Mesodermal cell (in vitro differentiated cells): ENCODE measurements around the gene OR1L8.
"Not testable (repeated sequence)": the region's sequence is repeated elsewhere in the genome, so short reads cannot be mapped to it uniquely, and the experiment has no call there.

ENCODE experiments used
- H3K27ac ChIP-seq: 2 replicates; pipeline ENCODE4 v1.7.0; 2013; ENCODE audit warnings: mild to moderate bottlenecking, low read depth, low read length, moderate library complexity; ENCODE audit not compliant: severe bottlenecking
- H3K36me3 ChIP-seq: 2 replicates; pipeline ENCODE4 v1.7.1; 2013; ENCODE audit warnings: mild to moderate bottlenecking, low read length, moderate library complexity; ENCODE audit not compliant: control insufficient read depth, insufficient read depth
- H3K4me1 ChIP-seq: one replicate; pipeline ENCODE4 v1.7.1; 2013; ENCODE audit warnings: mild to moderate bottlenecking, low read length; ENCODE audit not compliant: insufficient read depth, control insufficient read depth, poor library complexity, severe bottlenecking
- H3K4me3 ChIP-seq: 2 replicates; pipeline ENCODE4 v1.7.0; 2013; ENCODE audit warnings: low read length, control low read depth, mild to moderate bottlenecking; ENCODE audit not compliant: insufficient read depth, poor library complexity, severe bottlenecking; ENCODE audit errors: extremely low read depth
- H3K9me3 ChIP-seq: 2 replicates; pipeline ENCODE4 v1.7.1; 2013; ENCODE audit warnings: mild to moderate bottlenecking, low read length, moderate library complexity; ENCODE audit not compliant: control insufficient read depth
- WGBS, 2 experiments: methylation state at CpG; one replicate each; pipeline ENCODE4 v1.1.5; 2013; ENCODE audit warnings: missing lambda C conversion rate in 2 of 2; ENCODE audit not compliant: insufficient coverage in 2 of 2; 5-methylcytosine and 5-hydroxymethylcytosine counted together

Gene OR1L8

GRCh38 chr9:122561446-122561845, 21.7 kb downstream of the OR1L8 start:
- Histone ChIP-seq H3K27ac (no peak overlapping the region), H3K4me3 (no peak overlapping the region), H3K4me1 (no peaks in the 10 kb centered on the region), H3K9me3 (peaks cover 5% of the 10 kb centered on the region), H3K36me3 (no peaks in the 10 kb centered on the region)
- 93 to 100% methylated on average over 2 to 3 of the region's 4 CpGs for WGBS, 2 experiments

DNA sequence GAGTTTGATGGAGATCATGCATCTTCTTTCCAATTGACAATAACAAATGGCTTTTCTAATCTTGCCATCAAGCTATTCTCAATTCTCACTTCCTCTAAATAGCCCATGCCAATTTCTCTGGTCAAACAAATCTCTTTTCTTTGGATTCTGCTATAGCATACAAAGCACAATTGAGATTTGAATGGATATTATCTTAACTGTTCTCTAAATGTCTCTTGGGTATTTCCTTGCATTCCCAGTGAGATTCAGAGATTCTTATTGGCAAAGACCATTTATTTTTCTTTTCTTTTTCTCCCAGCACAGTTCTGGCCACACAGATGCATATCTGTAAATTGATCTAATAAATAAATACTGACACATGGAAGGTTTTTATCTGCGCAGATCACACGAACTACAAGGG, 30.4 kb downstream of the OR1L8 start, which contains the start of gene OR1N2:
Gene OR1N2 (plus strand): TSS at position 301 of the 400 bp plus-strand sequence. CDS start 100 bp downstream, outside the sequence.
- H3K4me3 ChIP-seq: no peak within 1 kb of the TSS
- H3K27ac ChIP-seq: no peak within 1 kb of the TSS
- 94% methylated on average over 2 of the region's 2 CpGs; no CpG with 5 or more reads in 1 of the 2 experiments for WGBS, 2 experiments
- no peaks in the 10 kb centered on the region for H3K4me1 ChIP-seq
- H3K9me3 ChIP-seq: peaks cover 8% of the 10 kb centered on the region
- H3K36me3 ChIP-seq: no peaks in the 10 kb centered on the region

DNA sequence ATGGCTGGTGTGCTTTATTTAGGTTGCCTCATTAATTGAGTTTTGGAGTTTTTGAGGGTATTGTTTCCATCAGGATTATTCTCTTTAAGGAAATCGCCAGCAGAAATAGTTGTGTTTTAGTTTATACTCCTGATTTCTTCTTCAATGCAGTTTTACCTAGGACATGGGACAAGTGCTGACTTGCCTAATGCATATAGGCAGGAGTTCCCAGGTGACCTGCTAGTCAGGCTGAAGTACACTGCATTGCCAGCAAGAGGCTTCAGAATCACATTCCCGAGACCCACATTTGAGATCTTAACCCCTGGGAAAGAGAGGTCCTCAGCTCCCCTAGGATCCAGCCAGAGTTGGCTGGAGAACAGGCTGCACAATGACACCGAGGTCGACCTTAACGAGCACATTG, 31.8 kb downstream of the OR1L8 start:
- Histone ChIP-seq H3K36me3 (no peaks in the 10 kb centered on the region), H3K9me3 (peaks cover 8% of the 10 kb centered on the region), H3K27ac (no peak overlapping the region), H3K4me3 (no peak overlapping the region), H3K4me1 (no peaks in the 10 kb centered on the region)
- 49 to 73% methylated on average over 2 to 3 of the region's 5 CpGs for WGBS, 2 experiments

- H3K4me1 ChIP-seq: no peaks in the 10 kb centered on the region
- H3K4me3 ChIP-seq: no peak overlapping the region
- H3K9me3 ChIP-seq: peaks cover 12% of the 10 kb centered on the region
- no peak overlapping the region for H3K27ac ChIP-seq
- 51 to 77% methylated on average over 5 to 6 of the region's 8 CpGs for WGBS, 2 experiments
- H3K36me3 ChIP-seq: no peaks in the 10 kb centered on the region
These were observed 37.0 kb downstream of the OR1L8 start for GRCh38 chr9:122546196-122546595.

DNA sequence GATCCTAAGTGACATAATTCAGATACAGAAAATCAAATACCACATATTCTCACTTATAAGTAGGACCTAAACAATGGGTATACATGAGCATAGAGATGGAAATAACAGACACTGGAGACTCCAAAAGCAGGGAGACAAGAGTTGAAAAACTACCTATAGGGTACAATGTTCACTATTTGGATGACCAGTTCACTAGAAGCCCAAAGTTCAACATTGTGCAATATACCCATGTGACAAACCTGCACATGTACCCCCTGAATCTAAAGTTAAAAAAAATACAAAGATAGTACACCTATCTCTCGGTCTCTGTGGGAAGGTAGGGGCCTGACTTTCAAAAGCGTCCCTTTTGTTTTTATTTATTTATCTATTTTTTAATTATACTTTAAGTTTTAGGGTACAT, 44.4 kb downstream of the OR1L8 start:
- WGBS, 2 experiments: no CpG with 5 or more reads among the region's 2 CpGs
- H3K4me1 ChIP-seq: no peaks in the 10 kb centered on the region
- no peaks in the 10 kb centered on the region for H3K36me3 ChIP-seq
- H3K27ac ChIP-seq: no peak overlapping the region
- H3K4me3 ChIP-seq: no peak overlapping the region
- peaks cover 12% of the 10 kb centered on the region for H3K9me3 ChIP-seq

DNA sequence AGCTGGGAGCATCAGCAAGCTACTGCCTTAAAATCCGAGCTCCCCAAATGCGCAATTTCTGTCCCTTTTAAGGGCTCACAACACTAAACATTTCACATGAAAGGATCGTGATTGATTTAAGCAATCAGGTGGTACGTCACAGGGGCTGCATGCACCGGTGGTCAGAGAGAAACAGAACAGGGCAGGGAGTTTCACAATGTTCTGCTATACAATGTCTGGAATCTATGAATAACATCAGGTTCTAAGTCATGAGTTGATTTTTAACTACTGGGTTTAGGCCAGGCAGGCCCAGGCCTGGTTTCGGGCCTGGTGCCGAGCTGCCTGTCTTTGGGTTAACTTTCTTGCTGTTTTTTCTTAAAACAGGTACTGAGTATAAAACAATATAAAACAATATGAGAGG, 46.1 kb downstream of the OR1L8 start:
- WGBS, 2 experiments: 80% methylated on average over 4 of the region's 7 CpGs; no CpG with 5 or more reads in 1 of the 2 experiments
- not testable (repeated sequence) for H3K4me1 ChIP-seq

GRCh38 chr9:122536134-122536533, 47.0 kb downstream of the OR1L8 start:
- no peak overlapping the region for H3K4me3 ChIP-seq
- H3K36me3 ChIP-seq: no peaks in the 10 kb centered on the region
- H3K9me3 ChIP-seq: peaks cover 4% of the 10 kb centered on the region
- 50 to 75% methylated on average over 1 of the region's 1 CpG for WGBS, 2 experiments
- H3K4me1 ChIP-seq: no peaks in the 10 kb centered on the region
- H3K27ac ChIP-seq: no peak overlapping the region

More for the DNA sequence above, 46.1 kb downstream of the OR1L8 start:
- H3K27ac ChIP-seq, H3K9me3 ChIP-seq, H3K36me3 ChIP-seq, H3K4me3 ChIP-seq: not testable (repeated sequence)

DNA sequence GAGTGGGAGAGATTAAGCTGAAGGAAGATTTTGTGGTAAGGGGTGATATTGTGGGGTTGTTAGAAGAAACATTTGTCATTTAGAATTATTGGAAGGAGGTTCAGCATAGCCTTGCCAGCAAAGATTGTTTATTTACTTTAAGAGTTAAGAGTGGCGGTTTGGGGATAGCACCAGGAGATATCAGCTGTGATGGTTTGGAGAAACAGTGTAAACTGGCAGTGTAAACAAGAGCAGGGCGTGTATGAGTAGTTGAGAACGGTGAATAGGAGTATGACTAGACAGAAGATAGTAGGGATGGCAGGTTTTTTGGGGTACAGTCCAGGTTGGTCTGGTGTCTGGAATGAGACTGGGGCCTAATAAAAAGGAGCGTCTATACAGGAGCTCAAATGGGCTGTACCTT, 52.0 kb downstream of the OR1L8 start:
- not testable (repeated sequence) for H3K4me3 ChIP-seq, H3K27ac ChIP-seq, H3K4me1 ChIP-seq, H3K36me3 ChIP-seq
- 62 to 77% methylated on average over 3 to 4 of the region's 4 CpGs for WGBS, 2 experiments
- H3K9me3 ChIP-seq: peaks cover 11% of the 10 kb centered on the region

- H3K36me3 ChIP-seq: no peaks in the 10 kb centered on the region
- no peak within 1 kb of the TSS for H3K27ac ChIP-seq
- H3K4me3 ChIP-seq: no peak within 1 kb of the TSS
- no peaks in the 10 kb centered on the region for H3K4me1 ChIP-seq
- 78 to 87% methylated on average over 3 of the region's 3 CpGs for WGBS, 2 experiments
- H3K9me3 ChIP-seq: peaks cover 11% of the 10 kb centered on the region
These were observed 56.0 kb downstream of the OR1L8 start, which contains the start of gene OR1N1 for GRCh38 chr9:122527193-122527592. OR1N1 (minus strand) TSS chr9:122527293; CDS start chr9:122527293, 0 bp downstream.

GRCh38 chr9:122526602-122527001, 56.6 kb downstream of the OR1L8 start:
- Histone ChIP-seq H3K4me3 (no peak overlapping the region), H3K9me3 (peaks cover 11% of the 10 kb centered on the region), H3K36me3 (no peaks in the 10 kb centered on the region), H3K27ac (no peak overlapping the region), H3K4me1 (no peaks in the 10 kb centered on the region)
- WGBS, 2 experiments: 74 to 76% methylated on average over 8 to 10 of the region's 10 CpGs

GRCh38 chr9:122519376-122519775, 63.8 kb downstream of the OR1L8 start:
- Histone ChIP-seq H3K36me3 (no peaks in the 10 kb centered on the region), H3K9me3 (no peaks in the 10 kb centered on the region), H3K4me1 (no peaks in the 10 kb centered on the region), H3K27ac (no peak overlapping the region), H3K4me3 (no peak overlapping the region)
- WGBS, 2 experiments: 85 to 88% methylated on average over 3 of the region's 3 CpGs
